AG20443 (cell line): ENCODE results near the gene AGPAT3.
"Not testable (repeated sequence)": the region's sequence is repeated elsewhere in the genome, so short reads cannot be mapped to it uniquely, and the experiment has no call there.

Experiments
- DNase-seq: peaks from one replicate; pipeline ENCODE4 v3.0.0; 2012; ENCODE audit warnings: low spot score, mixed read lengths

AGPAT3 gene

GRCh38 chr21:43835050-43835449 lies 30.0 kb upstream of the AGPAT3 start:
- no peak for DNase-seq

GRCh38 chr21:43835861-43836260 lies 29.2 kb upstream of the AGPAT3 start:
- DNase-seq: no peak

DNA sequence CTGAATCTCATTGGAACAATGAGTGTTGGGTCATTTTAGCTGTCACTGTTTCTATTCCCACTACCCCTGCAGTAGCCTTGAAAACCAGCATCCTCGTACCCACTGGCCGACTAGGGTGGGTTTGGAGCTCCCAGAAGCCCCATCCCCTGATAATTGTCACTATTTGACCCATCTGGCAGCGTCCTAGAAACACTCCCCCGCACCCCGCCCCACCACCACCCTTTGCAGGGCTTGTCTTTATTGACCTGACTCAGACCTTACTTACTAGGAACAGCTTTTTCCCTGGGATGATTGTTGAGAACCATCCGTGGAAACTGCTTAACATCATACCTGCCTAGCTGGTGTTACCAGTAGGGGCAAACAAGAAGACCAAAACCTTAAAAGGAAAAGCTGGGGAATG lies 28.4 kb upstream of the AGPAT3 start:
- no peak for DNase-seq

DNA sequence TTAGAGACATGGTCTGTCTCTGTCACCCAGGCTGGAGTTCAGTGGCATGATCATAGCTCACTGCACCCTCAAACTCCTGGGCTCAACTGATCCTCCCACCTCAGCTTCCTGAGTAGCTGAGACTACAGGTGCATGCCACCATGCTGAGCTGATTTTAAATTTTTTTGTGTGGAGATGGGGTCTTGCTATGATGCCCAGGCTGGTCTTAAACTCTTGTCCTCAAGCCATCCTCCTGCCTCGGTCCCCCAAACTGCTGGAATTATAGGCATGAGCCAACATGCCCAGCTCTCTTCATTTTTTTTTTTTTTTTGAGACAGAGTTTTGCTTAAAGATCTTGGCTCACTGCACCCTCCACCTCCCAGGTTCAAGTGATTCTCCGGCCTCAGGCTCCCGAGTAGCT lies 24.8 kb upstream of the AGPAT3 start:
- DNase-seq: no peak

- DNase-seq: no peak
These were observed 22.3 kb upstream of the AGPAT3 start for GRCh38 chr21:43842742-43843141.

DNA sequence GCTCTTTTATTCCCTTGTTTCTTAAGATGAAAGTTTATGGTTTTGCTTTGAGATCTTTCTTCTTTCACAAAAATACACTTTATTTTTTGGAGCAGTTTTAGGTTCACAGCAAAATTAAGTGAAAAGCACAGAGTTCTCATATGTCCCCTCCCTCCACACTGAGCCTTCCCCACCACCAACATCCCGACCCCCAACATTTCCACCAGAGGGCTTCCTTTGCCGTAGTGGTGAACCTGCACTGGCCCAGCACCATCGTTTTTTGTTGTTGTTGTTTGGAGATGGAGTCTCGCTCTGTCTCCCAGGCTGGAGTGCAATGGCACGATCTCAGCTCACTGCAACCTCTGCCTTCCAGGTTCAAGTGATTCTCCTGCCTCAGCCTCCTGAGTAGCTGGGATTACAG lies 20.1 kb upstream of the AGPAT3 start:
- DNase-seq: not testable (repeated sequence)

DNA sequence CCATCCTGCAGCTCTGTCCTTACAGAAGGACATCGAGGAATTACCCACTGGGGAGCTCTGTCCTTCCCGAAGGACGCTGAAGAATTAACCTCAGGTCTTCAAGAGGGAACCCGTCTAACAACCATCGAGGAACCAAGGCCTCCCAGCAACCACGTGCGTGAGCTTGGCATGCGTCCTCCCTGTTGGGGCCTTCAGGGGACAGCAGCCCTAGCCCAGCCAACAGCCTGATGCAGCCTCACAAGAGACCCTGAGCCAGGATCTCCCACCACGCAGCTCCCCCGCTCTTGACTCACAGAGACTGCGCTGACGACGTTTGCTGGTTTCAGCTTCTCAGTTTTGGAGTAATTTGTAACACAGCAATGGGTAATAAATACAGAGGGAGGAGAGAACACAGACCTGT lies 19.6 kb upstream of the AGPAT3 start:
- DNase-seq: no peak

GRCh38 chr21:43846430-43846829 lies 18.6 kb upstream of the AGPAT3 start:
- DNase-seq: no peak

- DNase-seq: no peak
These were observed 17.7 kb upstream of the AGPAT3 start for GRCh38 chr21:43847301-43847700.

GRCh38 chr21:43848771-43849170 lies 16.3 kb upstream of the AGPAT3 start:
- DNase-seq: no peak

GRCh38 chr21:43849532-43850299 lies 15.3 kb upstream of the AGPAT3 start:
- no peak for DNase-seq

- no peak for DNase-seq
These were observed 14.2 kb upstream of the AGPAT3 start for GRCh38 chr21:43850728-43851295.

DNA sequence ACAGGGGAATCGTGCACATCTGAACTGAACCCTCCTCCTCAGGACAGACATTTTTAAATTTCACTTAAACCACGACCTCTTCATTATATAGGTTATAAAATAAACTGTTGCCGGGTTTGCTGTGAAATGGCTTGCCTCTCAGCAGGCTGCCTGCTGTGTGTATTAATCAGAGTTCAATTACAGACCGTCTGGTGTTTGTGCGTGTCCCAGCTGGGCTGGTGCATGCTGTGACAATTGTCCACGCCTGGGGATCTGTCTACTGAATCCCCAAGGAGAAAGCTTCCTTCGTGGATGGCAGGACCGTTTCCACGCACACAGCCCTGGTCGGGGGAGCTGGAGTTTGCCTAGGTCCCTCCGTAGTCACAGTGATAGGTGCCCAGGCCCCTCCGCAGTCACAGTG lies 13.4 kb upstream of the AGPAT3 start:
- DNase-seq: no peak

DNA sequence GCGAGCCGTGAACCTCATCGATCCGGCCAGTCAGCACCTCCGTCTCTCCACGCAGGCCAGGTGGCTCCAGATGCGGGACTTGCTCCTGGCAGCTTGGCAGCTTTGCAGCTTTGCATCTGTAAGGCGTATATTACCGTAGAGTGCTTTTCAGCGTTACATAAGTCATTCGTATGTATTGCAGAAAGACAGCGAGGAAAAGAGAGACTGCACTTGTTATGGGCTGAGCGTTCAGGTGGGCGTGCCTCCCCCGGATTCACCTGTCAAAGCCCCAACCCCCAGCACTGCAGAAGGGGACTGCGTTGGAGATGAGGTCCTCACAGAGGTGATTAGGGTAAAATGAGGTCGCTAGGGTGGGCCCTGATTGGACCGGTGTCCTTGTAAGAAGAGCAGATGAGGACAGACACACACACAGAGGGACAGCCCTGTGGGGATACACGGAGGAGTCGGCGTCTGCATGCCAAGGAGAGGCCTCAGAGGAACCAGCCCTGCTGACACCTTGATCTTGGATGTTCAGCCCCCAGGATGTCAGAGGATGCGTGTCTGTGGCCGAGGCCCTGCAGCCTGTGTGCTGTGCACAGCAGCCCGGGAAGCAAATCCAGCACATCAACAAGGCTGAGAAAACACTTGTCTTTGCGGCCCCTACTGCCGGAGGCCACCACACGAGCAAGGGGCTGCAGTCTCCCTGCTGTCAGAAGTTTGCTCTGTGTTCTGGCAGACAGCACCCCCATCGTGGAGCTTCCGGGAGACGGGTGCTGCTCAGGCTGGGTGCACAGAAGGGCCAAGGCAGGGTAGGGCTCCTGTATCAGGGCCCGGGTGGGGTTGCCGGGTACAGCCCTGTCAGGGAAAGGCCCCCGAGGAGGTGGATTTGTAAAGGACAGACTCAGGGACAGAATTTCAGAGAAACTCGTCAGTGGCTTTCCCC lies 10.9 kb upstream of the AGPAT3 start:
- DNase-seq: no peak

- DNase-seq: no peak
These were observed 10.0 kb upstream of the AGPAT3 start for GRCh38 chr21:43854773-43855633.

GRCh38 chr21:43855955-43856354 lies 9.1 kb upstream of the AGPAT3 start:
- DNase-seq: no peak

GRCh38 chr21:43858806-43859648 lies 6.0 kb upstream of the AGPAT3 start:
- no peak for DNase-seq

GRCh38 chr21:43859747-43860214 lies 5.2 kb upstream of the AGPAT3 start:
- no peak for DNase-seq

DNA sequence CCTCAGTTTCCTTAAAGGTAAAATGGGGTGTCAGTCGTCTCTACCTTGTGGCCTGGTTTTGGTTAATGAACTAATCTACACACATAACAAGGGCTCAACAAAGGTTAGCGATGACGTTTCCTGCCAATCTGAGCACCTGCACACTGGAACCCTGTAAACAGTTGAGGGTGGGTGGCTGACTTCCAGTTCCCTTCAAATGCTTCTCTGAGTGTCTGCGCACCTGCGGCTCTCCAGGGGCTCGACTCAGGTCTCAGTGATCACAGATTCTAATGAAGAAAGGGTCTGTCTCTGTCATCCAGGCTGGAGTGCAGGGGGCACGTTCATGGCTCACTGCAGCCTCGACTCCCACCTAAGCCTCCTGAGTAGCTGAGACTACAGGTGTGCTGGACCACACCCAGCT lies 3.3 kb upstream of the AGPAT3 start:
- no peak for DNase-seq

DNA sequence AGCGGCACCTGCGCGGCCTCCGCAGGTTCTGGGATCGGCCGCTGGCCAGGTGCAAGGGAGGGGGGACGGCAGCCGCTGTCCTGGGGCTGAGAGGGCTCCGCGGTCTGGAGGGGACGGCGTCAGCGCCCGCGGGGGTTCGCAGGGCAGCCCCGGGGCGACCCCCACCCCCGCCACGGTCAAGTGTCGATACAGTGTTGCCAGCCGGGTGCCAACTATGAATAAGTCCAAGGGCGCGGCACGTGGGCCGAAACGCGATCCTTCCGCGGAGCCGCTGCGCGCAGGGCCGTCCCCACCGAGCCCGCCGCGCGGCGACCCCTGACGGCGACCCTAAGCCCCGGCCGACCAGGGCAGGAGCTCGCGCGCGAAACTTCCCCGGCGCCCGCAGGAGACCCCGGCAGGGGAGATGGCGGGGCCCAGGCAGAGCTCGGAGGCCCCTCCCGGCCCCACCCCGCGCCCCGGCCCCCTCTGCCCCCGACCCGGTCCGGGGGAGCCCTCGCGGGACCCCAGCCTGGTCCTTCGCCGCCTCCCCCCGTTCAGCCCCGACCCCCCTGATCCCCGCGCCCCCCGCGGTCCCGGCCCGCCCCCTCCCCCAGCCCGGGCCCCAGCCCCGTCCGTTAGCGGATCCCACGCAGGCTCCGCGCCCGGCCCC lies 586 bp upstream of the AGPAT3 start:
- DNase-seq: peak; percentile 57
